HG03103 (cell line): ENCODE results near the gene NUDCD3.

ENCODE experiments used
- ATAC-seq: cut with Tn5 transposase; IDR thresholded peaks from one replicate; pipeline ENCODE4 v1.9.1; 2021; ENCODE audit warnings: low read depth; ENCODE audit not compliant: unreplicated experiment

The NUDCD3 gene

DNA sequence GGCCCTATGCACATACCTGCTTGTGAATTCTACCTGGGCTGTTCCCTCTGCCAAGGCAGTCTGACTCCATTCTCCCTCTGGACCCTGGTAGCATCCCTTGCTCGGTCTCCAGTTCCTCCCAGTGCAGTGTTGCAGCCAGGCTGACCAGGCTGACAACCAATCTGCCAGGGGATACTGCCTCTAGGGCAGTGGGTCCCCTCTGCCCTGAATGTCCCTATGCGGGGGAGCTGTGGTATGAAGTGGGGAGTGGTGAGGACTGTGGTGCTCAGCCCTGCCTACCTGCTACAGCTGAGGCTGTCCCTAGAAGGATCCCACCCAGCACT is 117.1 kb downstream of the NUDCD3 start:
- ATAC-seq, result no peak

GRCh38 chr7:44372560-44373417 is 117.7 kb downstream of the NUDCD3 start:
- no peak for ATAC-seq

DNA sequence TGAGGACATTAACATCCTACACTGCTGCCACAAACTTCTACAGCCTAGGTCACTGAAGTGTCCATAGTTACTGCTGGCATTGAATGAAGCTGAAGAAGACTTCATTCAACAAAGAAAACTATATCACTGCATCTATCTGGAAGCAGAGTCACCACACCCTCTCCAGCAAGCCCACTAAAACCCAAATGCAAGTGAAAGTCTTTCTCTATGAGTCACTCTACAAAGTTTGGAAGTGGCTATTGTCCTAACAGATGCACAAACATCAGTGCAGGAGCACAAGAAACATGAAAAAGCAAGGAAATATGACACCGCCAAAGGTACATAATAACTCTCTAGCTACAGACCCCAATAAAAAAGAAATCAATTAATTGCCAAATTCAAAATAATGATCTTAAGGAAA is 121.6 kb downstream of the NUDCD3 start:
- no peak for ATAC-seq

GRCh38 chr7:44368455-44368854 is 122.0 kb downstream of the NUDCD3 start:
- ATAC-seq, result no peak

DNA sequence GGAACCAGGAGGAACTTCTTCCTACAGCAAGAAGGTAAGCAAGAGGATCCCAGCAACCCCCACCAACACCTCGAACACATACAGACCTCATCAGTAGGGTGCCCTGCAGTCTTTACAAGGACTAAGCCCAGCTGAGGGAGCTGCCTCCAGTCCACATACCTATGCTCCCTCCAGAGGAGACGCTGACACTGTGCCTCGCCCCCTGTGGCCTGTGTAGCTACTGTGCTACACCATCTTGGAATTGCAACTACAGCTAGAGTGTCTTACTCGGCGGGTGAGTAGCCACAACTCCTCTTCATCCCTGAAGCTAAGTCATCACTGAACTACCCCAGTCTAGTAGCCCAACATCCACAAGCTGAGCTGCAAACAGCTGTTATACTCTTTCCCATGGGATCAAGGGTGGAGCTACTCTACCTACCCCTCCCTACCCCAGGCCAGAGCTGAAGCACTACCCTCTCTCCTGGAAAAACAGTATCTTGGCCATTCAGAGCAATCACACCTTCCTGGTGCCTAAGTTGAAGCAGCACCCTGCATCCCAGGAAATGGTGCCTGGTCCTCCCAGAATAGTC is 122.9 kb downstream of the NUDCD3 start:
- no peak for ATAC-seq

- no peak for ATAC-seq
These were observed 123.5 kb downstream of the NUDCD3 start for GRCh38 chr7:44366986-44367385.

- no peak for ATAC-seq
These were observed 136.8 kb downstream of the NUDCD3 start for GRCh38 chr7:44353668-44354067.

DNA sequence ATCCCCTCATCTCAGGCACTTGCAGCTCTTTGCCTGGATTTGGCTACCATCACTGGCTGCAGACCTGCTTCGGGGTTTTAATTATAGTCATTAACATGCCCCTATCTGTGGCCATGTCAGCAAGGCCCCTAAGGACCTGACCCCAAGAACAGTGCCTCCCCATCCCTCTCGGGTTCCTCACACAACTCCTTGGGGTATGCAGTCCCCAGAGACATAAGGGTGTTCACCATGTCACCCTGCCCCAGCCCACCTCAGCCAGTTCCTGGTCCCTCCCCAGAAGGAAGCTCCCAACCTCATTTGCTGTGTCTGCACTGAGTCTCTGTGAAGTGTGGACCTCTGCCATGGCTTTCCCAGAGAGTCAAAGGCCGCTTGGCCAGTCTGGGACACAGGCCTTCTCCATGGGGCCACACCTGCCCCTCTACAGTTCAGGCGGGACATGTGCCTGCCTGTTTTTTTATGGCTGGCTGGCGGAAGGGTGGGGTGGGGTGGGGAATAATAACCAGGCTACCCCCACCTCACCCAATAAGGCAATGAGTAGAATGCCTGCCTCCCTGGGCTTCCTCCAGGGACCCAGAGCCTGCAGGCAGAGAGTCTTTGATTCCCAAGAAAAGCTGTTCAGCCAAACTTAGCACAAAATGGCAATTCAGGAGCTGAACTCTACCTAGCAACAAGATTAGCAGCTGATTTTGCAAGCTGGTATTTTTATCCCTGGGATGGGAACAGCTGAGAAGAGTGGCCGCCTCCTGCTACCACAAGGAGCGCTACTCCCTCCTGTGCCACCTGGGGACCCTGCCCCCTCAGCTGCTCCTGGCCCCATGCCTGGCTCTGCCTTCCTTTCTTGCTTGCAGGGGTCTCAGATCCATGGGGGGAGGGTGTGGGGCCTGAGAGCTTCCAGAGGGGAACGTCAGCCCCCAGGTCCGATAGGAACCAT is 141.3 kb downstream of the NUDCD3 start:
- no peak for ATAC-seq

- no peak for ATAC-seq
These were observed 142.2 kb downstream of the NUDCD3 start for GRCh38 chr7:44348300-44348699.

- ATAC-seq, result no peak
These were observed 142.8 kb downstream of the NUDCD3 start for GRCh38 chr7:44347546-44348114.

DNA sequence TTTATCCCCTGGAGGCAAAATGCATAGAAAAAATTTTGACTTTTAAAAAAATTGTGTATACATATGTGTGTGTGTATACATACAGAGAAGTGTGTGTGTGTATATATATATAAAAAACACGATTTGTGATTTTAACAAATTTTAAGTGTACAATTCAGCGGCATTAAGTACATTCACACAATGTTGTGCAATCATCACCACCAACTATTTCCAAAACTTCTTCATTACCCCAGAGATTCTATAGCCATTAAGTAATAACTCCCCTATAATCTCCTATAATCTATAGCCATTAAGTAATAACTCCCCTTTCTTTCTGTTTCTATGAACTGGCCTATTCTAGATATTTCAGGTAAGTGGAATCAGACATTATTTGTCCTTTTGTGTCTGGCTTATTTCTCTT is 144.4 kb downstream of the NUDCD3 start:
- ATAC-seq, result no peak

- ATAC-seq, result no peak
These were observed 149.1 kb downstream of the NUDCD3 start for GRCh38 chr7:44341401-44341800.

- no peak for ATAC-seq
These were observed 151.9 kb downstream of the NUDCD3 start for GRCh38 chr7:44338600-44338999.

GRCh38 chr7:44336491-44336890 is 154.0 kb downstream of the NUDCD3 start:
- ATAC-seq, result no peak

DNA sequence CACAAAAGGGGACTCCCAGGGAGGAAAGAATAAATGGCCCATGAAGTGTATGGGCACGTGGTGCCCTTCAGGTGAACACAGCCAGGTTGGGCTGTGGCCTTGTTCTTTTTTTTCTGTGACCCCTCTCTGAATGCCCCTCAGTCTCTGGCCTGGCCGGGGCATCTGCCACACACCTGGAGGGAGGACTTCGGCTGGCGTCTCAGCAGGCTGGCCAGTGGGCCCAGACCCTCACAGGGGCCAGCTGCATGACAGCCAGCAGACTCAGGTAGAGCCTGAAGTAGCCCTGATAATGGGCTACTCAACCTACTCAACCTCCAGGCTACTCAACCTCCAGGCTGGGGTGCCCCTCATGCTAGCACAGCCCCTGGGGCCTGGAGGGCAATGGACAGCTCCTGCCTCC is 155.3 kb downstream of the NUDCD3 start:
- no peak for ATAC-seq

DNA sequence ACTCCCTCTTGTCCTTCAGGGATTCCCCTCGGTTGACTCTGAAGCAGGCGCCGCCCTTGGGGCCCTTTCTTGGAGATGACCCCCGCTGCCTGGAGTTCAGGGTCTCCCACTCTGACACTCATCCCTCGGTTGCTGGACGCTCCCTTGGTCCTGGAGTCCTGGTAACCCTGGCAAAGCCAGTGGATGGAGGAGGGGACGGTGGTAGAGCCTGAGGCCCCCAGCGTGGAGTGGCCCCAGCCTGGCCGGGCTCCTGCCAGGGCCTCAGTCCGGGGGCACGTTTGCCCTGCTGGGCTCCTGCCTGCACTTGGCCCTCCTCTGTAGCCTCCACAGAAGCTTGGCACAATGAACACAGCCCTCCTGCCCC is 155.7 kb downstream of the NUDCD3 start:
- ATAC-seq, result no peak

DNA sequence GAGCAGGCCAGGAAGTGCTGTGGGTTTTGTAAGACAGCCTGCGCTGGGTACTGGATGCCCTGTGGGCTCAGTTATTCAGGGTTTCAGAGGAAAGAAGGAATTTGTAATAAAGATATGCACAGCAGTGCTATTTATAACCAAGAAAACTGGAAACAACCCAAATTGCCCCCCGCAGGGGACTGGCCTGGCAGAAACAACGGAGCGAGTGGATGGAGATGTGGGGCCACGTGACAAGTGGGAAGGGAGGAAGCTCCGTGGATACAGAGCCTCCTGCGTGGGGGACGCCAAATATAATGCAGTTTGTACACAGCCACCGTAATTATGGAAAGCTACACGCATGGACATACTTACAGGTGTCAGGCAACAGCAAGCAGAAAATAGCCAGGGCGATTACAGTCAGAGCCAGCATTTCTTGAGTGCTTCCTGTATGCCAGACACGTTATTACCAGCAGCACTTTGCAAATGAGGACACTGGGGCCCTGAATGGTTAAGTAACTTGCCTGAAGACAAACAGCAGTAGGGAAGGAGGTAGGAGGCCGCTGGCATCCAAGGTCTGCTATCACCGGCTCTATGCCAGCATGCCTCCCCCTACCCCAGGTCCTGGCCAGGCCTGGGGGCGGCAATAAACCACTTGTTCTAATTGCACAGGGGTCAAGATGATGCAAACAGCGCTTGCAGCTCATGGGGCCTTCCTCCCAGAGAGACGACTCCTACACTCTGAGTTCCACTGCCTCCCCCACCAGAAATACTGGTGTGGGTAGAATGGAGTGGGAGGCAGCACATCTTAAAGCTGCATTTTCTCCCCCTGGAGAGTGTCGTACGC is 156.3 kb downstream of the NUDCD3 start:
- no peak for ATAC-seq

GRCh38 chr7:44331682-44332081 is 158.8 kb downstream of the NUDCD3 start:
- ATAC-seq, result no peak

DNA sequence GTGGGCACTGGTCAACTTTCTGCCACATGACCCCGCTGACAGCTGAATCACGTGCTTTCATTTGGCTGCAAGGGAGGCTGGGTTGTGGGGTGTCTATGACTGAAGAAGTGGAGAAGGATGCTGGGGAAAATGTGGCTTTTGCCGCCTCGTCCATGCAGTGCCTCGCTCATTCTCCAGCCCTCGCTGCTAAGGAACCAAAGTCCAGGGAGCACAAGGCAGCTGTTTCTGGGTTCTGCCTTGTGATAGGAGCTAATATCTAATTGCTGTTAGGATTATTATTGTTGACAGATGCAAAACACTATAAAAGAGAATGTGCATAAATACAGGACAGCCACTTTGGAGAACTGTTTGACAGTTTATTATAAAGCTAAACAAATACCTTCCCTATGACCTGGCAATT is 160.1 kb downstream of the NUDCD3 start:
- ATAC-seq, result no peak

GRCh38 chr7:44329888-44330287 is 160.6 kb downstream of the NUDCD3 start:
- ATAC-seq, result no peak
